ENCODE measurements around the gene SYTL3.
"Not testable (repeated sequence)": the region's sequence is repeated elsewhere in the genome, so short reads cannot be mapped to it uniquely, and the experiment has no call there.

Gene SYTL3, protein sequence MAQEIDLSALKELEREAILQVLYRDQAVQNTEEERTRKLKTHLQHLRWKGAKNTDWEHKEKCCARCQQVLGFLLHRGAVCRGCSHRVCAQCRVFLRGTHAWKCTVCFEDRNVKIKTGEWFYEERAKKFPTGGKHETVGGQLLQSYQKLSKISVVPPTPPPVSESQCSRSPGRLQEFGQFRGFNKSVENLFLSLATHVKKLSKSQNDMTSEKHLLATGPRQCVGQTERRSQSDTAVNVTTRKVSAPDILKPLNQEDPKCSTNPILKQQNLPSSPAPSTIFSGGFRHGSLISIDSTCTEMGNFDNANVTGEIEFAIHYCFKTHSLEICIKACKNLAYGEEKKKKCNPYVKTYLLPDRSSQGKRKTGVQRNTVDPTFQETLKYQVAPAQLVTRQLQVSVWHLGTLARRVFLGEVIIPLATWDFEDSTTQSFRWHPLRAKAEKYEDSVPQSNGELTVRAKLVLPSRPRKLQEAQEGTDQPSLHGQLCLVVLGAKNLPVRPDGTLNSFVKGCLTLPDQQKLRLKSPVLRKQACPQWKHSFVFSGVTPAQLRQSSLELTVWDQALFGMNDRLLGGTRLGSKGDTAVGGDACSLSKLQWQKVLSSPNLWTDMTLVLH

DNA sequence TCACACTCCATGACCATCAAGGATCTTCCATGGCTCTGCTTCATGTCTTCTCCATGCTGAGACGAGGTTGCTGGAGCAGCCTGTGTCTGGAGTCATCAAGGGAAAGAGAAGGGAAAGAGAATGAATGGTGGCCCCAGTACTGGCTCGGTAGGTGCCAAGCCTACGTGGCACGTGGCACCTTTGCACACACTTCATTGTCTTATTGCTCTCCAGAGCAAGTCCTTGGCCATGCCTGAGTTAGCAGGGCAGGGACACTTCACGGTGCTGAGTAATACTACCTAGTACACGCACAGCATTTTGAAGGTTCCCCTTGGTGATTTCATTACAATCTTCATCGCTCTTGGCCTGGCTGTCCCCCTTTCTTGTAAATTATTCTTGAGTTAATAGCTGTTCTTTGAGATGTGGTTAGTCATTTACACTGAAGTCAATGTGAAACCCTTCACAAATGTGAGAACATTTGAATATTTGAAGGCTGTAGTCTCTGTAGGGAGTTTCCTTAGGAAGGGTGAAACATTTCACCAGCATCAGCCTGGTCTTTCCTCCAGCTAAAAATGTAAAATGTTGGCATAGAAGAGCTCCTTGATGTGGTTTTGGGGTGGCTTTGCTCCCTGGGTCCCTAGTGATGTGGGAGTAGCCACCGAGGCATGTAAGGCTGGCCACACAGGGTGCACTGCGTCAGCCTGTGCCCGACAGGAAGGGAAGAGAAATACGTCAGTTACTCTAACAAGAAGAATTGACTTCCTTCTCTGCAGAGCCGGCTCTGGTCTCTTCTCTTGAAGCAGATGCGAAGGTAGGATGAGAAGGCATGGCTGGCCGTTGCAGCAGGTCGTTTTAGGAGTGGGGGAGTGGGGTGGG is at the start of gene SYTL3:
SYTL3 (plus strand) TSS at position 766 of the 855 bp plus-strand sequence. CDS start 13,215 bp downstream, outside the sequence.
- DNase-seq (ENCODE audit: low read depth, low spot score), result peak; percentile 33

DNA sequence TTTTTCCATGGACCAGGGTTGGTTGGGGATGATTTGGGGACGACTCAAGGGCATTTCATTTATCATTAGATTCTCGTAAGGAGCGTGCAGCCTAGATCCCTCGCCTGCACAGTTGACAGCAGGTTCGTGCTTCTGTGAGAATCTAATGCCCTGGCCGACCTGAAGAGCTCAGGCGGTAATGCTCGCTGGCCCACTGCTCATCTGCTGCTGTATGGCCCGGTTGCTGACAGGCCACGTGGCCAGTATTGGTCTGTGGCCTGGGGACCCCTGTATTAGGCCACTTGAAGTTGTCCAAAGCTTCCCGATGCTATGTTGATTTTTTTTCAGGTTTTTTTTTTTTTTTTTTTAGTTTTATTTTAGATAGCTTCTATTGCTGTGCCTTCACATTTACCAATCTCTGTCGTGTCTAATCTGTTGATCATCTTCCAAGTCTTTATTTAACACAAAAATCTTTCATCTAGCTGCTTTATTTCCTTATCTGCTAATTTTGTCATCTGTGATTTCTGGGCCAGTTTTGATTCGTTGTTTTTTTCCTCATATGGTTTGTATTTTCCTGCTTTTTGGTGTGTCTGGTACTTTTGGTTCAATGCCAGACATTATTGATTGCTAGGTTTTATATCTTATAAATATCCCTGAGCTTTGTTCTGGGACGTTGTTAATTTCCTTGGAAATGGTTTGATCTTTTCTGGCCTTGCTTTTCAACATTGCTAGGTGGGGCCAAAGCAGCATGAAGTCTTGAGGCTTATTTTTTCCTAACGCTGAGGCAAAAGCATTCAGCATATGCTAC is 46.4 kb upstream of the SYTL3 start:
- no peak for DNase-seq (ENCODE audit: low read depth, low spot score)

DNA sequence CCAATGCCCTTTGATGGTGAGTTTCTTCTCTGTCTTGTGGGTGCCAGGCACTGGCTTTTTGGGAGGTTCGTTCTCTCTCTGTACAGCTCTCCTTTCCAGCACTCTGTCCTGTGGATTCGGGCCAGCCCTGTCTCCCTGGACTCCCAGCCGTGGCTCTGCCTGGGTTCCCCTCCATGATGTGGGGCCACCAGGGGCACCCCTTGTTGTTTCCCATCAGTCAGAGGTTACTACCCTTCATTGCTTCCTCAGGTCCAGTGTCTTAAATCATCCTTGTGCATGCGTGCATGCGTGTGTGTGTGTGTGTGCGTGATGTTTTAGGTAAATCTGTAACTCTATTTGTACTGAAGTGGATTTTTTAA is 45.8 kb upstream of the SYTL3 start:
- no peak for DNase-seq (ENCODE audit: low read depth, low spot score)

DNA sequence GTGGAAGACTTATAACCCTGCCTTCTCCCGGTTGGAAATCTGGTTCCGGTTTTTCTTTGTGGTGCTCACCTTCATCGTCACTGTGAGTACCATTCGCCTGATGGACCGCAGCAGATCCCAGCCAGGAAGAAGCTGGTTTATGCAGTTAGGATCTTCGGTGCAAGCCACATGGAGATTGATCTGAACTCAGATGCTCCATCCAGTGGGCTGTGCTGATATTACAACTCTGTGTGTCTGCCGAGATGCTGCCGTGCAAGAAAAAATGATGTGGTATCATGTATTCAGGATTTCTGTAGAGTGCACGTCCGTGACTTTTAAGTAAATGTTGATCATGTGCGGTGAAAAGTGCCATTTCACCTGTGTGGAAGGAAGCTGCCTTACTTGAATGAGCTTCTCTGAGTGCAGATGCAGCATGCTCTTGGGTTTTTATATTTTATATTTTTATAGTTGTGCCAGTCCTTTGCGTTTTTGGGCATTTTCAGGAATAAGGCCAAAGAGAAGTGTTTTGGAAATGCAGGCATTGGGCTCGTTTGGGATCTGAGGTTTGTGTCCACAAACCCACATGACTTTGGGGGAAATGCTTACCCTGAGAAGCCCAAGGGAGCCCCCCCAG is 44.5 kb upstream of the SYTL3 start:
- no peak for DNase-seq (ENCODE audit: low read depth, low spot score)

DNA sequence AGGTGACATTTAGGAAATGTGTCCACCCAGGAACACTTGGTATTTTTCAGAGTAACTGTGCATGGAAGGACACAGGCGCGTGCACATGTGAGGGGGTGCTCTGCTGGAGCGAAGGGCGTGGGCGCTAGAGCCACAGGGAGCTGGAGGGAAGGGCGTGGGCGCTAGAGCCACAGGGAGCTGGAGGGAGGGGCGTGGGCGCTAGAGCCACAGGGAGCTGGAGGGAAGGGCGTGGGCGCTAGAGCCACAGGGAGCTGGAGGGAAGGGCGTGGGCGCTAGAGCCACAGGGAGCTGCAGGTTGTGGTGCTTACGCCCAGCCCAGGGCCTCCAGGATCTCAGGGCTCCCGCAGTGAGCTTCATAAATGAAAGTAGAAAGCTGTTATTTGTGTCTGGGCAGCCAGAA is 43.8 kb upstream of the SYTL3 start:
- DNase-seq (ENCODE audit: low read depth, low spot score), result not testable (repeated sequence)

DNA sequence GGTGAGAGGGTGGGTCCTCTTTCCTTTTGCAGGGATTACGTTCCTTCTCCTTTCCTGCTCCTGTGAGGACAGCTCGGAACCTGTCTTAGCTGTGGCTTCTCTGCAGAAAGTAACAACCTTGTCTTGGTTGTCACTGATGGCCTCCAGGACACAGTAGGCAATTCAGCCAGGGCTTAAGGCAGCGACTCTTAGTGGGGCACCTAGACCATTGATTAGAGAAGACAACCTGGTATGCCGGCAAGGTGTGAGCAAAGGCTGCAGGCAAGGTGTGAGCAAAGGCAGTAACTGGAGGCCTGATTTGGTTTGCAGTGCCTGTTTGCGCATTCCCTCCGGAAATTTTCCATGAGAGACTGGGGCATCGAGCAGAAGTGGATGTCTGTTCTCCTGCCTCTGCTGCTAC is 42.9 kb upstream of the SYTL3 start:
- no peak for DNase-seq (ENCODE audit: low read depth, low spot score)

DNA sequence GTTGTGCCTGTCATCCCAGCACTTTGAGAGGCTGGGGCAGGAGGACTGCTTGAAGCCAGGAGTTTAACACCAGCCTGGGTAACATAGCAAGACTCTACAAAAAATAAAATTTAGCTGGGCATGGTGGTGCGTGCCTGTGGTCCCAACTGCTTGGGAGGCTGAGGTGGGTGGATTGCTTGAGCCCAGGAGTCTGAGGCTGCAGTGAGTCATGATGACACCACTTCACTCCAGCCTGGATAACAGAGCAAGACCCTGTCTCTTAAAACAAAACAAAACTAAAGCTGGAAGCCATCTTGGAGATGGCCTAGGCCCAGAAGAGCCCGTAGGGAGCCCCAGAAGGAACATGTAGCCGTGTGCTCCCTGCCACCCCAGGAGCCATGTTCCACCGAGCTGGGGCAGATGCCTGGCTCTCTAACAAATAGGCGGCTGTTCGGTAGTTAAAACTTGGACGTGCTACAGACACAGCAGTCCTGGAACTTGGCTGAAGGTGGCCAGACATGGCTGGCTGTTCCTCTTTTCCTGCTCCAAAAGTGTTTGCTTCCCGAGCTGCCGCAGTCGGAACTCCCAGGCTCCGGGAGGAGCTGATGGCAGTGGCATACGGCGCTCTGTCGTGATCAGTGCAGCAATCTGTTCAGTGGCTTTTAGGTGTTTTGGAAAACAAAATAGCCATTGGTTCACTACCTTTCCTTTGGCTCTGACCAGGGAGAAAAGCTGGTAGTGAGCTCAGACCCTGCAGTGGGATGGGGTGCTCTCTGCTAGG is 42.3 kb upstream of the SYTL3 start:
- no peak for DNase-seq (ENCODE audit: low read depth, low spot score)

DNA sequence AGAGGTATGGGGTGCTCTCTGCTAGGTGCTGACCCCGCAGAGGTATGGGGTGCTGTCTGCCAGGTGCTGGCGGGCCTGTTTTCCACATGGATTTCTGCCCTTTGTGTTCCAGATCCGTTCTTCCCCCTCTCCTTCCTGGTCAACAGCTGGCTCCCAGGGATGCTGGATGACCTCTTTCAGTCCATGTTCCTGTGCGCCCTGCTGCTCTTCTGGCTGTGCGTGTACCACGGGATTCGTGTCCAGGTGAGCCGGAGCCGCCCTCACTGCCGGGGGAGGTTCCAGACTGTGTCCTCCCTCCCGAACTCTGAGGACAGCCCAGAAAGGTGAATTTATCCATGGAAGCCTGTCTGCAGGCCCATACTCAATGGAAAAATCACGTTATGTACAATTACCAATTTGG is 41.6 kb upstream of the SYTL3 start:
- no peak for DNase-seq (ENCODE audit: low read depth, low spot score)

DNA sequence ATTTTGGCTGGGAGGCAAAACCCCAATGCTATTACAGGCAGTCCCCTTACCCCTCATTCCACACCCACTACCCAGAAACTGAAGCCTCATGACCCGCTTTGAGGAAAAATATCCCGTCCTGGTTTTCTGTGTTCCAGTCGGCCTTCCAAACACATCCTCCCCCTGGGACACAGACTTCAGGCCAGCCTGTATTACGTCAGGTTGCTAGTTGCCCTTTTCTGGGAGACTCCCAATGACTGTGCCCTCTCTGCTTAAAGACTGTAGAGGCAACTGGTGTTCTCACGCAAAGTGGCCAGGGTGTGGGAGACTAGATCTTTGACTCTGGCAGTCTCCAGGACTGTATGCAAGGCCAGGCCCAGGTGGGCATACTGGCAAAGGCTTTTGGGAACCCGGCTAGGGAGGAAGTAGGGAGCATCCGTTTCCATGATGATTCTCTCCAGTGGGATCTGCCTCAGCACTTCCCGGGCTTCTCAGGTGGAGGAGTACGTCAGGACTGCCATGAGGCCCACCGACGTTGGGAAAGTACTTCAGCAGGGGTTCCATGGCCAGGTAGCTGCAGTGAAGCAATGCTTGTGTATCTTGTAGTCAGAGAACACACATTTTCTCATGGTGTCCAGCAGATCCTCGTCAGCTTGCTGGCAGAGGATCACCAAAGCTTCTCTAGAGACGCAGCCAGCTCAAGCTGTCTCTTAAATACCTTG is 40.2 kb upstream of the SYTL3 start:
- DNase-seq (ENCODE audit: low read depth, low spot score), result no peak

DNA sequence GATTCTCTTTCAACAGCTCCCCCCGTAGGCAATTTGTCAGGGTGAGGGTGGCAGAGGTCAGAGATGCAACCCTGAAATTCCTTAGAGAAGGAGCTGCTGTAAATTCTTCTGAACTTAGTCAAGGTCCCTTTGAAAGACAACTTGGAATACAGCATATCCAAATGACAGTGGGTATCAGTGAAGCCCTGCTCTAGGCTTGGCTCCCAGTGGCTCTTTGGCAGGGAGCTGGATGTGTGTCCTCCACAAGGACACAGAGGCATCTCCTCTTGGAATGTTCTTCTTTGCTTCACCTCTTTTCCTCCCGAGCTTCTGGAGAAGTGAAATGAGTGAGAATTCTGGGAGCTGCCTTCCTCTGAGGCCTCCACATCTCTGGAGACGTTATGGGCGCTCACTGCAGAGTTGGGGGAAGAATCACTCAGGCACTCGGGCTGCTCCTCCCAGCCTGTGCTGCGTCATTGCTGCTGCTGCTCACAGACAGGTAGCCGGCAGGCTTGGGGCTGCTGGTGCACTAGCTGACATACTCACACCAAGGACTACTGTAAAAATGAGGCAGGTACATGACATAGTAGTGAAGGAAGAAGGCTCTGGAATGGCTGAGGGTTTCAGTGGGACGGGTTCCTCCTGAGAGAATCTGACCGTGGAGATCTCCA is 39.4 kb upstream of the SYTL3 start:
- DNase-seq (ENCODE audit: low read depth, low spot score), result no peak

DNA sequence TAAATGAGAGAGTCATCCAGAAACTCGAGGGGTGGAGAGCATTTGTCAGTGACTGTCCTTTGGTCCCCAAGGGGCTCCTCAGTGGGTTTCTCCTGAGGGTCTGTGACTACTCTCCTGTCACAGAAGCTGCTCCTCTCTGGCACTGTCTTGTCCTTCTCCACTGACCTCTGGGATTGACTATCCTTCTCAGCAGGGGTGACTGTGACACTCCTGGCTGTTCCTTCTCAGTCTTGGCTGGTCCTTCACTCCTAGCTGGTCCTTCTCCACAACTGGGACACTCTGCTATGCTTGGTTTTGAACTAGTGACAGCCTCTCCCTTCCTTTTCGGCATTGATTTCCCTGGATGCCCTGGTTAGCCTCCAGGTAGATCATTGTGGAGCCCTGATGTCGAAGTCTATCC is 38.8 kb upstream of the SYTL3 start:
- no peak for DNase-seq (ENCODE audit: low read depth, low spot score)

DNA sequence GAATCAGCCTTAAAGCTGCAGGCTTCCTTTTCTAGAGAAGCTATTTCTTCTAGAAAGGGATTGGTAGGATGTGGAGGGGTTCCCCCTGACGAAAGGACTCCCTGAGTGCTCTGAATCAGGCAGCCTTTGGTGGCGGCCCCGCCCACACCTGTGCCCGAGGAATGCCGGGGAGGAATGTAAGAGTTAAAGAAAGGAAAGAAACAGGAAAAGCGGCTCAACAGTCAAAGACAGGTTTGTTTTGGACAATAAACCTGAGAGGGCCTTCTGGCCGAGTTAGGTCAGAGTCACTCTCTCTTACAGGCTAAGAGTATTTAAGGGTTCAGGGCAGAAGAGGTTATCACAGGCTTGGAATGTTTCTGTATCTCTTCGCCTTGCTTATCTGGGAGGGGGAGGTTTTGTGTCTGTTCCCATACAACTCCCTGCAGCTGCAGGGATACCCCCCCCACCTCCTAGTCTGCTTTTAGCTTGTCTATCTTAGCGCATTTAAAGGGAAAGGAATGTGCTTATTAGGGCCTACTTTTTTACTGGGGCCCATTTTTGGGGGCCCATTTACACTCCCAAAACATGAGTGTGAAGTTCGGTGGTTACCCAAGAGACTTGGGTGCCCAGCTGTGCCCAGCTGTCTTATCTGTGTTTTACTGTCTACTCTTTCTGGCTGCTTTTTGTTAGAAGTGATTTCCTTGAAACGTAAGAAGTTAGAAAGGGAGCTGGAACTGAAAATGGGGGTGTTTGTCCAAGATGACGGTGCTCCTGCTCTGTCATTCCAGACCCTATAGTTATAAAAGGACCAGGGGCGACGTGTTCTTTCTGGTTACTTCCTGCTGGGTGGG is 38.1 kb upstream of the SYTL3 start:
- DNase-seq (ENCODE audit: low read depth, low spot score), result no peak

DNA sequence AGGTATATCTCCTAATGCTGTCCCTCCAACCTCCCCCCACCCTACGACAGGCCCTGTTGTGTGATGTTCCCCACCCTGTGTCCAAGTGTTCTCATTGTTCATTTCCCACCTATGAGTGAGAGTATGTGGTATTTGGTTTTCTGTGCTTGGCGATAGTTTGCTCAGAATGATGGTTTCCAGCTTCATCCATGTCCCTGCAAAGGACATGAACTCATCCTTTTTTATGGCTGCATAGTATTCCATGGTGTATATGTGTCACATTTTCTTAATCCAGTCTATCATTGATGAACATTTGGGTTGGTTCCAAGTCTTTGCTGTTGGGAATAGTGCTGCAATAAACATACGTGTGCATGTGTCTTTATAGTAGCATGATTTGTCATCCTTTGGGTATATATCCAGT is 35.2 kb upstream of the SYTL3 start:
- not testable (repeated sequence) for DNase-seq (ENCODE audit: low read depth, low spot score)

DNA sequence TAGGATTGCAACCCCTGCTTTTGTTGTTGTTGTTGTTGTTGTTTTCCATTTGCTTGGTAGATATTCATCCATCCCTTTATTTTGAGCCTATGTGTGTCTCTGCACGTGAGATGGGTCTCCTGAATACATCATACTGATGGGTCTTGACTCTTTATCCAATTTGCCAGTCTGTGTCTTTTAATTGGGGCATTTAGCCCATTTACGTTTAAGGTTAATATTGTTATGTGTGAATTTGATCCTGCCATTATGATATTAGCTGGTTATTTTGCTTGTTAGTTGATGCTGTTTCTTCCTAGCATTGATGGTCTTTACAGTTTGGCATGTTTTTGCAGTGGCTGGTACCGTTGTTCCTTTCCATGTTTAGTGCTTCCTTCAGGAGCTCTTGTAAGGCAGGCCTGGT is 31.6 kb upstream of the SYTL3 start:
- DNase-seq (ENCODE audit: low read depth, low spot score), result not testable (repeated sequence)

DNA sequence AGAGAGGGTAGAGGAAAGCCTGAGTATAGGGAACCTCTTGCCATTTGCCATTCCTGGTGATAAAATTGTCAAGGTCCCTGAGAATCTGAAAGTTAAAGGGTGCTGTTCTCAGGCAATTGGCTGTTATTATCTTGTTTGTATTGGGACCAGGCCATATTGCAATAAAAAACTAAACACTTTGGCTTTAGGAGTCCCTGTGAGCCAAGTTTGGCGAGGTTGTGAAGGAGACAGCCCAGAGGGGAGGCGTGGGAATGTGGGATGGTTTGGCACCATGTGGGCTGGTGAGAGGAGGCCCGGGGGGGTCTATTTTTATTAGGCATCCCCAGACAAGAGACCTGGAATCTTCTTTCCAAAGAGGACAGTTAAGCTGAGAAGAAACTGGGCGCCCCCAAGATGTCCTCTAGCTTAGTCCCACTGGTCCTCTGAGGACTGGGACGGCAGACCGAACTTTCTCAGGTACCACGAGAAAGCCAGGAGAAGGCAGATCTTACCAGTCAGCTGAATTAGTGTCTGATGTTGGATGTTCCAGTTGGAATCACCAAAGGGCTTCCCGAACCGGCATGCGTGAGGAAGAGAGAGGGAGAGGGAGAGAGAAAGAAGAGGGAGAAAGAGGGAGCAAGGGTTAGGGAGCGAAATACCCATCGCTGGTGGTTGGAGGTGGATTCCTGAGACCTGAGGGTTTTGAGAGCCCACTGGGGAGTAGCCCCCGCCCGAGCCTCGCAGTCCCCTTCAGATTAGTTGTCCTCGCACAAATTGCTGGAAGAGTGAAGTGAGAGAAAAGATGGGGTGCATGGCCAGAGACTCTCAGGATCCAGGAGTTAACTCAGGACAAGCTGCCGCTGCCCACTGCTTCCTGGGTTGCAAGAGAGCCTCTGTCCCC is 29.7 kb upstream of the SYTL3 start:
- no peak for DNase-seq (ENCODE audit: low read depth, low spot score)

DNA sequence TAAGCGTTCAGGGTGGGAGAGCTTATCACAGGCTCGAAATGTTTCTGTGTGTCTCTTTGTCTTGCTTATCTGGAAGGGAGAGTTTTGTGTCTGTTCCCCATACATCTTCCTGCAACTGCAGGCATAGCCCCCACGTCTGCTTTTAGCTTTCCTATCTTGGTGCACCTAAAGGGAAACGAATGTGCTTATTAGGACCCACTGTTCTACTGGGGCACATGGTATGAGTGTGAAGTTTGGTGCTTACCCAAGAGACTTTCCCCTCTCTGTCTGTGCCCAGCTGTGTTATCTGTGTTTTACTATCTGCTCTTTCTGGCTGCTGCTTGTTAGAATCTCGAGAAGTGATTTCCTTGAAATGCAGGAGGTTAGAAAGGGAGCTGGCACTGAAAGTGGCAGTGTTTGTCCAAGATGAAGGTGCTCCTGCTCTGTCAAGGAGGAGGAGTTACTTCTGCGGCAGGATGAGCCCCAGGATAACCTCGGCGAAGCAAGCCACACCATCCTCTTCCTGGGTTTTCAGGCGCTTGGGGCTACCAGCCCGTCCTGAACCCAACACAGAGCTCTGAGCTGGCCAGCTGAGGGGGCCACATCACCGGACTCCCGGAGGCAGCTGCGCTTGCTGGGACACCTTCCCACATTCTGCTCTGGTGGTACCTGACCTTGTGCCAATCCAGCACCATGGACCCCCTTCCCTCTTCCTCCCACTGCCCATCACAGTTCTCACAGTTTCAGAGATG is 28.7 kb upstream of the SYTL3 start:
- no peak for DNase-seq (ENCODE audit: low read depth, low spot score)
